Measurements from ENCODE around the gene INPP5J. TPM values are rescaled to one million over a fixed set of nuclear protein-coding genes. Genes with fewer than 3 reads are reported as not detected.

INPP5J gene
- total RNA-seq, 1 experiment from 2014 or later: 1.7 TPM

- POLR2A ChIA-PET: no interaction called here
- in situ Hi-C loops (cut with HindIII; ENCODE audit: low pct_unique_long_range_greater_than_20kb, low sequenced_read_pairs): no loop called here
These were observed 25.7 kb downstream of the INPP5J start for GRCh38 chr22:31148488-31148887.

GRCh38 chr22:31148953-31149627 is 26.3 kb downstream of the INPP5J start:
- H3K27me3 ChIP-seq (ENCODE audit: control insufficient read depth, insufficient read depth, low read length): no peaks in the 10 kb centered on the region
- peak; percentile 67 for DNase-seq (ENCODE audit: low read depth, low spot score)
- H3K36me3 ChIP-seq (ENCODE audit: control insufficient read depth, insufficient read depth, low read length): no peaks in the 10 kb centered on the region
- BruUV-seq (replicated peaks): no TSS peak
- H3K27ac ChIP-seq (ENCODE audit: low read length): peak overlapping the region; percentile 34; the same call in 1 of the 2 replicates
- CTCF ChIA-PET: interaction anchor here (1.0 to 1.4 kb wide), 3 partner anchors 41 to 64 kb away, joined by 3 to 4 read pairs (median 4); partner anchors contain the start of gene SELENOM
- in situ Hi-C loops (cut with HindIII; ENCODE audit: low pct_unique_long_range_greater_than_20kb, low sequenced_read_pairs): no loop called here
- POLR2A ChIA-PET: no interaction called here
- no peak overlapping the region for H3K4me3 ChIP-seq (ENCODE audit: low read depth in 2 of 2, low read length in 2 of 2)
- intact Hi-C loops (cut with micrococcal nuclease; ENCODE audit: unreplicated experiment): no loop called here
- no peaks in the 10 kb centered on the region for H3K4me1 ChIP-seq (ENCODE audit: control insufficient read depth, insufficient read depth, low read length)
- ATAC-seq: peak; percentile 99
- no peak for TF ChIP-seq TCF7L2 (IDR thresholded peaks at IDR 0.05; ENCODE audit: low read depth, low read length)
- TF ChIP-seq, protein P1, sequence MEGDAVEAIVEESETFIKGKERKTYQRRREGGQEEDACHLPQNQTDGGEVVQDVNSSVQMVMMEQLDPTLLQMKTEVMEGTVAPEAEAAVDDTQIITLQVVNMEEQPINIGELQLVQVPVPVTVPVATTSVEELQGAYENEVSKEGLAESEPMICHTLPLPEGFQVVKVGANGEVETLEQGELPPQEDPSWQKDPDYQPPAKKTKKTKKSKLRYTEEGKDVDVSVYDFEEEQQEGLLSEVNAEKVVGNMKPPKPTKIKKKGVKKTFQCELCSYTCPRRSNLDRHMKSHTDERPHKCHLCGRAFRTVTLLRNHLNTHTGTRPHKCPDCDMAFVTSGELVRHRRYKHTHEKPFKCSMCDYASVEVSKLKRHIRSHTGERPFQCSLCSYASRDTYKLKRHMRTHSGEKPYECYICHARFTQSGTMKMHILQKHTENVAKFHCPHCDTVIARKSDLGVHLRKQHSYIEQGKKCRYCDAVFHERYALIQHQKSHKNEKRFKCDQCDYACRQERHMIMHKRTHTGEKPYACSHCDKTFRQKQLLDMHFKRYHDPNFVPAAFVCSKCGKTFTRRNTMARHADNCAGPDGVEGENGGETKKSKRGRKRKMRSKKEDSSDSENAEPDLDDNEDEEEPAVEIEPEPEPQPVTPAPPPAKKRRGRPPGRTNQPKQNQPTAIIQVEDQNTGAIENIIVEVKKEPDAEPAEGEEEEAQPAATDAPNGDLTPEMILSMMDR (IDR thresholded peaks at IDR 0.05): peak; percentile 93
- no peaks in the 10 kb centered on the region for H3K9me3 ChIP-seq (ENCODE audit: control insufficient read depth, insufficient read depth, low read depth, low read length)

More at GRCh38 chr22:31148488-31148887, 25.7 kb downstream of the INPP5J start:
- Histone ChIP-seq H3K36me3 (ENCODE audit: control insufficient read depth, insufficient read depth, low read length) (no peaks in the 10 kb centered on the region), H3K27me3 (ENCODE audit: control insufficient read depth, insufficient read depth, low read length) (no peaks in the 10 kb centered on the region), H3K4me3 (ENCODE audit: low read depth in 2 of 2, low read length in 2 of 2) (no peak overlapping the region), H3K4me1 (ENCODE audit: control insufficient read depth, insufficient read depth, low read length) (no peaks in the 10 kb centered on the region), H3K27ac (ENCODE audit: low read length) (peak overlapping the region; percentile 34; the same call in 1 of the 2 replicates), H3K9me3 (ENCODE audit: control insufficient read depth, insufficient read depth, low read depth, low read length) (no peaks in the 10 kb centered on the region)
- BruUV-seq (replicated peaks): no TSS peak
- no peak for TF ChIP-seq REST (IDR thresholded peaks at IDR 0.05; ENCODE audit: insufficient read depth in 1 of 2, low read depth in 2 of 2, low read length in 1 of 2)
- no peak for DNase-seq (ENCODE audit: low read depth, low spot score)
- intact Hi-C loops (cut with micrococcal nuclease; ENCODE audit: unreplicated experiment): no loop called here
- CTCF ChIA-PET: interaction anchor here (1.0 to 1.4 kb wide), 3 partner anchors 40 to 64 kb away, joined by 3 to 4 read pairs (median 4); partner anchors contain the start of gene SELENOM
- ATAC-seq: peak; percentile 66

DNA sequence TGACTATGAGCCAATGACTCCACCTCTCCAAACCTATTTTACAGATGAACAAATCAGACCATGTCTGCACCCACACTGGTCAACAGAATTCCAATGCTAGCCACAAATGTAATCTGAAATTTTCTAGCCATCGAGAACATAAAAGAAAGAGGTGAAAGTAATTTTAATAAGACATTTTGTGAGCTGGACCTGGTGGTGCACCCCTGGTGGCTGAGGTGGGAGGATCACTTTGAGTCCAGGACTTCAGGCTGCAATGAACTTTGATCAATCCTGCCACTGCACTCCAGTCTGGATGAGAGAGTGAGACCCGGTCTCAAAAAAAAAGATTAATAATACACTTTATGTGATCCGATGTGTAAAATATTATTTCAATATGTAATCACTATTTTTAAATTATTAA is 27.8 kb downstream of the INPP5J start:
- Histone ChIP-seq H3K27me3 (ENCODE audit: control insufficient read depth, insufficient read depth, low read length) (no peaks in the 10 kb centered on the region), H3K9me3 (ENCODE audit: control insufficient read depth, insufficient read depth, low read depth, low read length) (no peaks in the 10 kb centered on the region), H3K36me3 (ENCODE audit: control insufficient read depth, insufficient read depth, low read length) (no peaks in the 10 kb centered on the region), H3K4me1 (ENCODE audit: control insufficient read depth, insufficient read depth, low read length) (no peaks in the 10 kb centered on the region), H3K4me3 (ENCODE audit: low read depth in 2 of 2, low read length in 2 of 2) (no peak overlapping the region), H3K27ac (ENCODE audit: low read length) (no peak overlapping the region)
- TF ChIP-seq TCF7L2 (IDR thresholded peaks at IDR 0.05; ENCODE audit: low read depth, low read length): no peak
- TF ChIP-seq REST (IDR thresholded peaks at IDR 0.05; ENCODE audit: insufficient read depth in 1 of 2, low read depth in 2 of 2, low read length in 1 of 2): no peak
- TF ChIP-seq POLR2AphosphoS5 (IDR thresholded peaks at IDR 0.05; ENCODE audit: low read depth, low read length): no peak
- TF ChIP-seq SIN3A (IDR thresholded peaks at IDR 0.05; ENCODE audit: borderline replicate concordance, insufficient read depth, low read depth, low read length): no peak
- TF ChIP-seq, protein P1 (IDR thresholded peaks at IDR 0.05): no peak; the same call in none of the 2 replicates
- BruUV-seq (replicated peaks): no TSS peak
- ATAC-seq: no peak
- CTCF ChIA-PET: no interaction called here
- POLR2A ChIA-PET: interaction anchor here (0.7 kb wide), 1 partner anchor 163 kb away, joined by 3 read pairs; no protein-coding TSS in a partner anchor
- intact Hi-C loops (cut with micrococcal nuclease; ENCODE audit: unreplicated experiment): no loop called here
- in situ Hi-C loops (cut with HindIII; ENCODE audit: low pct_unique_long_range_greater_than_20kb, low sequenced_read_pairs): no loop called here
- no peak for DNase-seq (ENCODE audit: low read depth, low spot score)

Measured in Panc1 (cell line).